ENCODE measurements around the gene CDH2.

DNA sequence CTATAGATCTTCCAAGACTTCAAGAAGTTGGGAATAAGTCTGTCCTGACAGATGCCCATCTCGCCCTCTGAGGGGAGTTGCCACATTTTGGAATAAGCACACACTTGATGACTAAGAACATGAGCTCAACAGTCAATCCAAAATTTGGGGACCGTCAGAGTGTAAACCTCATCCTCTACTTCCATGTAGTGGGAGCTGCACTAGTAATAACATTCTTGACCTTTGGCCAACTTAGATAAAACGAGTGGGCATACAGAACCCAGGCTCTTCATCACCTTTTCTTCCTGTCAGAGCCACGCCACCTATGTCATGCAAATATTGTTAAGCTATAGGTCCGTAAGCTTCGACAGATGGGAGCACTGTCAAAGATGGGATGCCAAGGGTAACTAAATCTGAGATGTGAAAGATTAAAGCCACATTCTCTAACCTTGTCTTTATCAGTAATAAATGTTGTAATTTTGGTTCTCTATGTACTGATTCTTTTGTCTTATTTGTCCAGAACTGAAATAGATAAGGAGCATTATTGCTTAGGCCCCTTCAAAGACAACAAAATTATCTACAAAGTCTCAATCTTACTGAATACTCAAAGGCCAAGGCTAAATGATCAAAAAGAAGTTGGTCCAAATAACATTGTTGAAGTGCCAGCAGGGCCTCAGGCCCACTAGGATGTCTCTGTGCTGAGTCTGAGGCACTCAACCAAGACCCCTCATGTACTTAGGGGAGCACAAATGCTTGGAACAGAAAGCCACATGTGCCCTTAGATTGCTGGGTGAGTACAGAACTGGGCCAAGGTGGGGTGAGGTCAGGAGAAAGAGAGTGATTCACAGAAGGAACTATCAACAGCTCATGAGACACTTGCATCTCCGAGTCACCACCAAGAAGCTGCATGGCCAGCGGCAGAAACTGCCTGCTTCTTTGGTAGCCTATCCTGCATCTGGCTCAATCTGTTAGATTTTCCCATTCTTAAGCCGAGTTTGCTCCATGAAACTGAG is 15.0 kb downstream of the CDH2 start:
- TF ChIP-seq, protein P1, sequence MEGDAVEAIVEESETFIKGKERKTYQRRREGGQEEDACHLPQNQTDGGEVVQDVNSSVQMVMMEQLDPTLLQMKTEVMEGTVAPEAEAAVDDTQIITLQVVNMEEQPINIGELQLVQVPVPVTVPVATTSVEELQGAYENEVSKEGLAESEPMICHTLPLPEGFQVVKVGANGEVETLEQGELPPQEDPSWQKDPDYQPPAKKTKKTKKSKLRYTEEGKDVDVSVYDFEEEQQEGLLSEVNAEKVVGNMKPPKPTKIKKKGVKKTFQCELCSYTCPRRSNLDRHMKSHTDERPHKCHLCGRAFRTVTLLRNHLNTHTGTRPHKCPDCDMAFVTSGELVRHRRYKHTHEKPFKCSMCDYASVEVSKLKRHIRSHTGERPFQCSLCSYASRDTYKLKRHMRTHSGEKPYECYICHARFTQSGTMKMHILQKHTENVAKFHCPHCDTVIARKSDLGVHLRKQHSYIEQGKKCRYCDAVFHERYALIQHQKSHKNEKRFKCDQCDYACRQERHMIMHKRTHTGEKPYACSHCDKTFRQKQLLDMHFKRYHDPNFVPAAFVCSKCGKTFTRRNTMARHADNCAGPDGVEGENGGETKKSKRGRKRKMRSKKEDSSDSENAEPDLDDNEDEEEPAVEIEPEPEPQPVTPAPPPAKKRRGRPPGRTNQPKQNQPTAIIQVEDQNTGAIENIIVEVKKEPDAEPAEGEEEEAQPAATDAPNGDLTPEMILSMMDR (conservative IDR thresholded peaks at IDR 0.05; ENCODE audit: low read depth, low read length), result no peak
- TF ChIP-seq EZH2 (IDR thresholded peaks at IDR 0.05; ENCODE audit: borderline replicate concordance, low read depth, low read length, poor library complexity, severe bottlenecking), result no peak

Data from A673 (cell line).